Measurements from ENCODE around the gene SERPINE2. TPM values are rescaled to one million over a fixed set of nuclear protein-coding genes. Genes with fewer than 3 reads are reported as not detected.

SERPINE2 gene
- total RNA-seq, 1 donor: 242 TPM

DNA sequence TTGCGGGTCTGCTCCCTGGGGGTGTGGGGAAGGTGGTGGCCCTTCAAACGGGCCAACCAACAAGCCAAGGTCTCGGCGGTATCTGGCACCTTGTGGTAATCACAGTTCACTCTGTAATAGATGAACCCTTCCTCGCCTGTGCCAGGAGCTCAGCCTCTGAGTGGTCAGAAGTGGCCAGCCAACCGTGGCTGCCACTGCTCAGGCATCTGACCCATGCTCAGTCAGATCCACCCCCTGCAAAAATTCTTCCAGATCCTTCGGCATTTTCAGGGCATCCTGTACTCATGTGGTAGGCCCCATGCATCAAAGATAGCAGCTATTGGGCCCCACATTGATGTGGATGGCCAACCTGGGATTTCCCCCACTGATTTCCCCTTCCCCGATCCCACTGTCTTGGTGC lies 39.6 kb upstream of the SERPINE2 start:
- no peak overlapping the region for H3K4me3 ChIP-seq (ENCODE audit: low read depth, low read length)
- TF ChIP-seq, protein P1, sequence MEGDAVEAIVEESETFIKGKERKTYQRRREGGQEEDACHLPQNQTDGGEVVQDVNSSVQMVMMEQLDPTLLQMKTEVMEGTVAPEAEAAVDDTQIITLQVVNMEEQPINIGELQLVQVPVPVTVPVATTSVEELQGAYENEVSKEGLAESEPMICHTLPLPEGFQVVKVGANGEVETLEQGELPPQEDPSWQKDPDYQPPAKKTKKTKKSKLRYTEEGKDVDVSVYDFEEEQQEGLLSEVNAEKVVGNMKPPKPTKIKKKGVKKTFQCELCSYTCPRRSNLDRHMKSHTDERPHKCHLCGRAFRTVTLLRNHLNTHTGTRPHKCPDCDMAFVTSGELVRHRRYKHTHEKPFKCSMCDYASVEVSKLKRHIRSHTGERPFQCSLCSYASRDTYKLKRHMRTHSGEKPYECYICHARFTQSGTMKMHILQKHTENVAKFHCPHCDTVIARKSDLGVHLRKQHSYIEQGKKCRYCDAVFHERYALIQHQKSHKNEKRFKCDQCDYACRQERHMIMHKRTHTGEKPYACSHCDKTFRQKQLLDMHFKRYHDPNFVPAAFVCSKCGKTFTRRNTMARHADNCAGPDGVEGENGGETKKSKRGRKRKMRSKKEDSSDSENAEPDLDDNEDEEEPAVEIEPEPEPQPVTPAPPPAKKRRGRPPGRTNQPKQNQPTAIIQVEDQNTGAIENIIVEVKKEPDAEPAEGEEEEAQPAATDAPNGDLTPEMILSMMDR (IDR thresholded peaks at IDR 0.05; ENCODE audit: insufficient read depth, low read depth, low read length): no peak
- DNase-seq (ENCODE audit: low read depth): no peak

DNA sequence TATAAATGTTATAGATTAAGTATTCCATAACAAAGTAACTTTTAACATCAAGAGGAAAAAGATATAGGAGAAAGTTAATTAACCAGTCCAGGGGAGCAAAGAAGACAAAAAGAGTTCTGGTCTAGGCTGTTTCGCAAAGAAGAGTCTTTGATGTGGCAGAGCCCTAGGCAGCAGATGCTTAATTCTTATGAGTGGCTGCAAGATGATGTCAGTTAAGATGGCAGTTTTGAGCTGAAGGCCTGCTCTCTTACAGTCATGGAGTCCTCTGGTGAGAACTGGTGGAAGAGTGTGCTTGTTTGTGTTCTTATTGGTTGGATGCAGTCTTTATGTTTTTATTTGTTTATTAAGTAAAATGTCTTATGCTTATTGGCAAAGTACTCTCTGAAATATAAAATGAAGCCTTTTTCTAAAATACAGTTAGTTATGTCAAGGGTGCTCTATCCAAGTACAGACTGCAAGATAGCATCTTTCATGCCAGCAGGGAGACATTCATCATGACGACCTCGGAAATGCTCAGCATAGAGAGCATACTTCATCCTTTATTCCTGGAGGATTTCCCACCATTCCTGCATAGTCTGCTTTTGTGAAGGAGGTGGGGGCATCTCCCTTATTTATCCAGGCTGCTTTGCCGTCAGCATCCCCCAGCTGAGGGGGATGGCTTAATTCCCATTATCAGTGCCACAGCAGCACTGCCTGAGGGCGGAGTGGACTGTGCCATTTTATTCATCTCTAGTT lies 38.9 kb upstream of the SERPINE2 start:
- no peak for DNase-seq (ENCODE audit: low read depth)
- no peak overlapping the region for H3K4me3 ChIP-seq (ENCODE audit: low read depth, low read length)
- TF ChIP-seq, protein P1 (IDR thresholded peaks at IDR 0.05; ENCODE audit: insufficient read depth, low read depth, low read length): no peak

DNA sequence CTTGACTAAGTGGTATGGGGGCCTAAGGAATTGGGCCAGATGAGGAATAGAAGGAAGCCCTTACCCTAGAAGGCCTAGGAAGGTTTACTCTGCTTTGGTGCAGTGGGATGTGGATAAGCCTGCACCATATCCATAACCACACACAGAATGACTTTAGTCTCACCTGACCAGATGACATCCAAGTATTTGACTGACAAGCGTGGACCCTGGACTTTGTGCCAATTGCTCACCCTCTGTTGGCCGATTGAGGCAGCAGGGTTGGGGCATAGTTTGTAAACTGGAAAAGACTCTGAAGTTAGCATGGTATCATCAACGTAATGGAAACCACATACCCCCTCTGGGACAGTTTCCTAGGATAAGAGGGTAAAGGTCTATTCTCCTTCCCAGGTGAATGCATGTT lies 36.5 kb upstream of the SERPINE2 start:
- H3K4me3 ChIP-seq (ENCODE audit: low read depth, low read length): no peak overlapping the region
- no peak for DNase-seq (ENCODE audit: low read depth)
- TF ChIP-seq, protein P1 (IDR thresholded peaks at IDR 0.05; ENCODE audit: insufficient read depth, low read depth, low read length): no peak

DNA sequence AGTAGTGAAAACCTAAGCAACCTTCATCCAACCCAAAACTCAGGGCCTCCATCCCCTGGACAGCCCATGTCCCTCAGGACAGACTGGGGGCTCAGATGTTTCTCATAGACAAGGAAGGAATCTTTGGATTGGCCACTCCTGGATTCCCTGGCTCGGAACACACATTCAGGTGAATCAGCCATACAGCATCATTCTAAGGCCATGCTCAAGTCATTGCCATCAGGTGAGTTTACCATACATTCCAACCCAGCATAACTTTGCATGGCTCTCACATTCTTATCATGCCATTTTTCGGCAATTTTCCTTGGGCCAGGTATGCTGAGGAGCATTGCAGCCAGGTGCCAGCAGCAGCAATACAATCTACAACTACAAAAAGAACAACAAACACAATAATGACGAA lies 34.6 kb upstream of the SERPINE2 start:
- TF ChIP-seq, protein P1 (IDR thresholded peaks at IDR 0.05; ENCODE audit: insufficient read depth, low read depth, low read length): no peak
- no peak overlapping the region for H3K4me3 ChIP-seq (ENCODE audit: low read depth, low read length)
- DNase-seq (ENCODE audit: low read depth): no peak

DNA sequence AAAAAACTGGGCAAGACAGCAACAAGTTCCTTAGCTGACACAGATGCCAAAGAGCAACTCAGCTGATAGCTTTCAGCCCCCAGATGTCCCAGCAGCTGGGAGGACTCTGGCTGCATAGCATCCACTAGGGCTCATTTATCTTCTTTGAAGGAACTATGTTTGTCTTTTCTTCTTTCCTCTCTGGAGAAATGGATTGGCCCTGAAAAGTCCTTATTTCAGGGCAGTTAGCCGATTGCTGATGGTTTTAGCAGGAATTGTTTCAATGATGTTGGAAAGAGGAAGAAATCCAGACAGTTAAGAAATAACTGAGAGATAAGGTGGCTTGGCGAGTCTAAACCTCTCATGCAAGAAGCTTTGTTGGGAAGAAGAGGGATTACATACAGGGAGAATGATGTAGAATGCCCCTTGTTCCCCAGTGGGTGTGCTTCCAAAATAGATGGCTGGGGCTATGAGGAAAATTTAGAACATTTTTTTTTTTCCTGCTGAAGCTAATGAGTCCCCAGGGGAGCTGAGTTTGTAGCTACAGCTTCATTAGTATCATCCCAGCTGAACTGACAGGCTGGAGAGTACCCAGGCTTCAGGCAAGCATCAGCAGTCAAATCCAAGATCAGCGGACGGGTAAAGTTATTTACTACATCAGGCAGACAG lies 33.6 kb upstream of the SERPINE2 start:
- no peak overlapping the region for H3K4me3 ChIP-seq (ENCODE audit: low read depth, low read length)
- peak; percentile 45 for DNase-seq (ENCODE audit: low read depth)
- TF ChIP-seq, protein P1 (IDR thresholded peaks at IDR 0.05; ENCODE audit: insufficient read depth, low read depth, low read length): no peak

DNA sequence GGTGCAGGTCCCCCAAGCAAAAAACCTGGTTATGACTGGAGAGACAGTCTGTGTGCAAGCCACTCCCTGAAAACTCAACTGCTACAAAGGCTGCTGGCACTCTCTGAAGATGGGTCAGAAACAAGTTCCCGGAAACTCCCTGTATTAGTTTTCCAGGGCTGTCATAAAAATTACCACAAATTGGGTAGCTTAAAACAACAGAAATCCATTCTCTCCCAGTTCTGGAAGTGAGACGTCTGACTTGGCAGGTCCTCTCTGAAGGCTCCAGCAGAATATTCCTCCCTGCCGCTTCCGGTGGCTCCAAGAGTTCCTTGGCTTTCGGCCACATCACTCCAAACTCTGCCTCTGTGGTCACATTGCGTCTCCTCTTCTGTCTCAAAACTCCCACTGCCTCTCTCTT lies 30.1 kb upstream of the SERPINE2 start:
- DNase-seq (ENCODE audit: low read depth): no peak
- TF ChIP-seq, protein P1 (IDR thresholded peaks at IDR 0.05; ENCODE audit: insufficient read depth, low read depth, low read length): no peak
- H3K4me3 ChIP-seq (ENCODE audit: low read depth, low read length): no peak overlapping the region

Data from fibroblast of villous mesenchyme (primary cell).